OCI-LY1 (cell line): Measurements from ENCODE around the gene SERPINA5.

Experiments
- H2AFZ ChIP-seq: fragments of 200-600 bp; sonication (generic), shearing (Covaris generic); 2 replicates; pipeline ENCODE4 v1.6.0; 2014; ENCODE audit warnings: antibody characterized with exemption, mild to moderate bottlenecking, low read length
- H3F3A ChIP-seq: fragments of 200-600 bp; sonication (generic), shearing (Covaris generic); 2 replicates; pipeline ENCODE4 v1.6.0; 2014; ENCODE audit warnings: mild to moderate bottlenecking, antibody characterized with exemption, low read length, moderate library complexity; ENCODE audit not compliant: insufficient read depth
- H3K27ac ChIP-seq: fragments of 200-600 bp; sonication (generic); 2 replicates; pipeline ENCODE4 v1.5.1; 2014; ENCODE audit warnings: low read length, mixed run types, mild to moderate bottlenecking, low read depth; ENCODE audit not compliant: poor library complexity, severe bottlenecking
- H3K27me3 ChIP-seq: fragments of 200-600 bp; sonication (generic); 2 replicates; pipeline ENCODE4 v1.6.0; 2014; ENCODE audit warnings: antibody characterized with exemption, mild to moderate bottlenecking, low read length, moderate library complexity; ENCODE audit not compliant: insufficient read depth
- H3K36me3 ChIP-seq: fragments of 200-600 bp; sonication (generic); 2 replicates; pipeline ENCODE4 v1.6.1; 2014; ENCODE audit warnings: mild to moderate bottlenecking, antibody characterized with exemption, low read length, moderate library complexity, mixed read lengths; ENCODE audit not compliant: insufficient read depth
- H3K4me1 ChIP-seq: fragments of 200-600 bp; sonication (generic); 2 replicates; pipeline ENCODE4 v1.5.1; 2014; ENCODE audit warnings: mild to moderate bottlenecking, low read length, moderate library complexity; ENCODE audit not compliant: insufficient read depth, severe bottlenecking
- H3K4me2 ChIP-seq: fragments of 200-600 bp; sonication (generic), shearing (Covaris generic); 2 replicates; pipeline ENCODE4 v1.6.1; 2014; ENCODE audit warnings: low read length
- H3K4me3 ChIP-seq: fragments of 200-600 bp; sonication (generic); 2 replicates; pipeline ENCODE4 v1.5.1; 2014; ENCODE audit warnings: low read length, low read depth, mild to moderate bottlenecking, mixed read lengths; ENCODE audit not compliant: poor library complexity, severe bottlenecking
- H3K79me2 ChIP-seq: fragments of 200-600 bp; shearing (Covaris generic); 2 replicates; pipeline ENCODE4 v1.6.1; 2016; ENCODE audit warnings: mixed run types, low read length, mixed read lengths; ENCODE audit not compliant: insufficient read depth
- H3K9ac ChIP-seq: fragments of 200-600 bp; sonication (generic), shearing (Covaris generic); 2 replicates; pipeline ENCODE4 v1.6.1; 2014; ENCODE audit warnings: mild to moderate bottlenecking, low read length, mixed read lengths
- H3K9me2 ChIP-seq: fragments of 200-600 bp; sonication (generic), shearing (Covaris generic); 2 replicates; pipeline ENCODE4 v1.6.1; 2014; ENCODE audit warnings: low read depth, mild to moderate bottlenecking, low read length, mixed read lengths
- H3K9me3 ChIP-seq: fragments of 200-600 bp; shearing (Covaris generic); 2 replicates; pipeline ENCODE4 v1.6.1; 2014; ENCODE audit warnings: low read length, mixed read lengths
- H4K20me1 ChIP-seq: fragments of 200-600 bp; sonication (generic), shearing (Covaris generic); 2 replicates; pipeline ENCODE4 v1.6.0; 2016; ENCODE audit warnings: mild to moderate bottlenecking, low read length; ENCODE audit not compliant: insufficient read depth
- EZH2 ChIP-seq: fragments of 200-600 bp; sonication (generic), shearing (Covaris generic); IDR thresholded peaks from 2 replicates; pipeline ENCODE4 v1.8.0; 2017; ENCODE audit warnings: borderline replicate concordance, mixed run types, mild to moderate bottlenecking, antibody characterized with exemption, low read length, moderate library complexity, mixed read lengths
- TF ChIP-seq, protein P1 (sequence below): fragments of 200-600 bp; sonication (generic), shearing (Covaris generic); IDR thresholded peaks from 2 replicates; pipeline ENCODE4 v1.5.1; 2017; ENCODE audit warnings: mild to moderate bottlenecking, antibody characterized with exemption, low read length, moderate library complexity, mixed read lengths

The SERPINA5 gene

DNA sequence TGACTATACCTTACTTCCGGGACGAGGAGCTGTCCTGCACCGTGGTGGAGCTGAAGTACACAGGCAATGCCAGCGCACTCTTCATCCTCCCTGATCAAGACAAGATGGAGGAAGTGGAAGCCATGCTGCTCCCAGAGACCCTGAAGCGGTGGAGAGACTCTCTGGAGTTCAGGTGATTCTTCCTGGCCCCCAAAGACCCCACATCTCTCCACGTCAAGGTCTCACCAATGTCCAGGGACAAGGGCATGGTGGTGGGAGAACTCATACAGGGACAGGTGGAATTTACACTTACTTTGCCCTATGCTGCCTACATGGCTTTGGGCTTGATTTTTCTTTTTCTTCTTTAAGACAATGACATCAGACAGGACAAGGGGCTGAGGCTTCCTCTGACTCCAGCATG lies 38.1 kb downstream of the SERPINA5 start:
- no peaks in the 10 kb centered on the region for H3K27me3 ChIP-seq
- H3K4me1 ChIP-seq = no peaks in the 10 kb centered on the region
- no peak overlapping the region for H3K27ac ChIP-seq
- no peak overlapping the region for H3K4me2 ChIP-seq
- H3K9ac ChIP-seq = no peak overlapping the region
- H3K79me2 ChIP-seq = no peaks in the 10 kb centered on the region
- no peaks in the 10 kb centered on the region for H3F3A ChIP-seq
- no peaks in the 10 kb centered on the region; the same call in 1 of the 2 replicates for H3K36me3 ChIP-seq
- H2AFZ ChIP-seq = no peak overlapping the region
- TF ChIP-seq, protein P1, sequence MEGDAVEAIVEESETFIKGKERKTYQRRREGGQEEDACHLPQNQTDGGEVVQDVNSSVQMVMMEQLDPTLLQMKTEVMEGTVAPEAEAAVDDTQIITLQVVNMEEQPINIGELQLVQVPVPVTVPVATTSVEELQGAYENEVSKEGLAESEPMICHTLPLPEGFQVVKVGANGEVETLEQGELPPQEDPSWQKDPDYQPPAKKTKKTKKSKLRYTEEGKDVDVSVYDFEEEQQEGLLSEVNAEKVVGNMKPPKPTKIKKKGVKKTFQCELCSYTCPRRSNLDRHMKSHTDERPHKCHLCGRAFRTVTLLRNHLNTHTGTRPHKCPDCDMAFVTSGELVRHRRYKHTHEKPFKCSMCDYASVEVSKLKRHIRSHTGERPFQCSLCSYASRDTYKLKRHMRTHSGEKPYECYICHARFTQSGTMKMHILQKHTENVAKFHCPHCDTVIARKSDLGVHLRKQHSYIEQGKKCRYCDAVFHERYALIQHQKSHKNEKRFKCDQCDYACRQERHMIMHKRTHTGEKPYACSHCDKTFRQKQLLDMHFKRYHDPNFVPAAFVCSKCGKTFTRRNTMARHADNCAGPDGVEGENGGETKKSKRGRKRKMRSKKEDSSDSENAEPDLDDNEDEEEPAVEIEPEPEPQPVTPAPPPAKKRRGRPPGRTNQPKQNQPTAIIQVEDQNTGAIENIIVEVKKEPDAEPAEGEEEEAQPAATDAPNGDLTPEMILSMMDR = no peak
- no peak for TF ChIP-seq EZH2
- no peaks in the 10 kb centered on the region for H4K20me1 ChIP-seq
- 0 out of 2 replicates have a peak, but pooled peaks cover 2% of the 10 kb centered on the region for H3K9me3 ChIP-seq
- H3K4me3 ChIP-seq = no peak overlapping the region
- H3K9me2 ChIP-seq = no peaks in the 10 kb centered on the region

DNA sequence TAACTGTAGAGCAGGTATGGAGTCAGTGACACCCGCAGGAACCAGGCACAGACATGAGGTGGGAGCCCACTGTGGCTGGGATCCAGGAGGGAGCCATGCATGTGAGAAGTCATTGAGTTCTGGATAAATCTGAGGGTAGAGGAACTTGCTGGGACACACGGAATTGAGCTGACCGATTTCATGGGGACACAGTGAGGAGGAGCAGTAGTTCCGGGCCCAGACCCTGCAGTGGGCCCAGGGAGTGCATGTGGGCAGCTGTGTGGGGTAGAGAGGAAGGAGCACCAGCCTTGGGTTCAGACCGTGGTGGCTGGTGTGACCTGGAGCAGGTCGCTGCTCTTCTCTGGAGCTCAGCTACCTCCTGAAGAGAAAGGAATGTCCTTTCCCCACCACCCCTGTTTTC lies 39.4 kb downstream of the SERPINA5 start:
- Histone ChIP-seq H3F3A (no peaks in the 10 kb centered on the region), H3K4me3 (no peak overlapping the region), H3K27ac (no peak overlapping the region), H3K79me2 (no peaks in the 10 kb centered on the region), H2AFZ (no peak overlapping the region), H4K20me1 (no peaks in the 10 kb centered on the region), H3K9ac (no peak overlapping the region), H3K36me3 (no peaks in the 10 kb centered on the region; the same call in 1 of the 2 replicates), H3K4me2 (no peak overlapping the region), H3K27me3 (no peaks in the 10 kb centered on the region), H3K4me1 (no peaks in the 10 kb centered on the region), H3K9me3 (0 out of 2 replicates have a peak, but pooled peaks cover 2% of the 10 kb centered on the region), H3K9me2 (no peaks in the 10 kb centered on the region)
- no peak for TF ChIP-seq EZH2
- TF ChIP-seq, protein P1 = no peak

DNA sequence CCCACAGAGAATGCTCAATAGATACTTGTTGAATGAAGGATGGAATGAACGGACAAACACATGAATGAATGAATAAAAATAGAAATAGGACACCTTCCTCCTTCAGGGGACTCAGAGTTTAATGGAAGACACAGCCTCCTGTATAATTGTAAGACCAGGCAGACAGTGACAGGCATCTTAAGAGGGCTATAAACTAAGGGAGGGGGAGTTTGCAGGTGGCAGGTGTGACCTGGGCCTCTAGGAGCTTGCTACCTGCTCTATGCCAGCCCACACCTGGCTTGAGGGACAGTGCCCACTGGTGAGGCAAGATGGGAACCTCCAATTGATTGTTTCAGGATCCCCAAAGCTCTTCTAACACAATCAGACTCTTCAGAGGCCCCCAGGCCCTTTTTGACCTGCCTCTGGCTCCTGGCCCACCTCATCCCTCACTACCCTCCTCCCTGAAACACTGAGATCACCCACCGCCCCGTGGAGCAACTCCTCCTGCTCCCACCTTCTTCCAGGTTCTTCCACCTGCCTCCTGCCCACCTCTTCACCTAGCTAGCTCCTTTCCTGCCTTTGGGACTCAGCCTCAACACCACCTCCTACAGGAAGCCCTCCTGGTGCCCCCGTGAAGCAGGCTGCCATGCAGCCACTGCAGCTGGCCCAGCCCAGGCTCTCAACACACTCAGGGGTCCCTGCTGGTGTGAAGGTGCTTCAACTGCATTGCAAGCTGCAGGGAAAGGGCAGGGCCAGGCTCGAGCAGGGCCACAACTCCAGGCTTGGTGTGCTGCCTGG lies 40.3 kb downstream of the SERPINA5 start:
- Histone ChIP-seq H3K27ac (no peak overlapping the region), H3K36me3 (no peaks in the 10 kb centered on the region; the same call in 1 of the 2 replicates), H4K20me1 (no peaks in the 10 kb centered on the region), H3K9ac (no peak overlapping the region), H2AFZ (no peak overlapping the region), H3K9me2 (no peaks in the 10 kb centered on the region), H3K79me2 (no peaks in the 10 kb centered on the region), H3K4me1 (no peaks in the 10 kb centered on the region), H3K4me2 (no peak overlapping the region), H3F3A (no peaks in the 10 kb centered on the region), H3K27me3 (no peaks in the 10 kb centered on the region), H3K4me3 (no peak overlapping the region), H3K9me3 (0 out of 2 replicates have a peak, but pooled peaks cover 2% of the 10 kb centered on the region)
- no peak for TF ChIP-seq EZH2
- TF ChIP-seq, protein P1 = no peak
